ENCODE data around the gene HOXC13. TPM values are rescaled to one million over a fixed set of nuclear protein-coding genes. Genes with fewer than 3 reads are reported as not detected.

HOXC13 gene
- total RNA-seq, 1 experiment from 2014 or later: 0.09 TPM

GRCh38 chr12:53935383-53936341 lies 3.0 kb upstream of the HOXC13 start:
- H3K4me3 Mint-ChIP-seq: no peak overlapping the region; the same call in 1 of the 2 replicates
- H3K4me1 Mint-ChIP-seq: peaks cover 21% of the 10 kb centered on the region
- no peak overlapping the region for H3K27ac Mint-ChIP-seq
- TF ChIP-seq E2F1 (CRISPR knock-in tag; IDR thresholded peaks at IDR 0.05) (no peak), ERG (CRISPR knock-in tag; IDR thresholded peaks at IDR 0.05) (no peak), ZNF671 (CRISPR knock-in tag; IDR thresholded peaks at IDR 0.05) (no peak), E2F4 (CRISPR knock-in tag; IDR thresholded peaks at IDR 0.05; ENCODE audit: borderline replicate concordance, low read depth) (no peak), SMAD4 (CRISPR knock-in tag; IDR thresholded peaks at IDR 0.05) (no peak), GABPB1 (CRISPR knock-in tag; IDR thresholded peaks at IDR 0.05) (no peak), NR2C2 (CRISPR knock-in tag; IDR thresholded peaks at IDR 0.05) (no peak), ZNF121 (CRISPR knock-in tag; IDR thresholded peaks at IDR 0.05) (no peak), ZSCAN18 (CRISPR knock-in tag; IDR thresholded peaks at IDR 0.05) (no peak), STAT6 (CRISPR knock-in tag; conservative IDR thresholded peaks at IDR 0.05; ENCODE audit: low read depth) (no peak), ELF4 (CRISPR knock-in tag; IDR thresholded peaks at IDR 0.05; ENCODE audit: low read depth) (no peak), TEAD4 (CRISPR knock-in tag; IDR thresholded peaks at IDR 0.05) (no peak), OVOL2 (CRISPR knock-in tag; IDR thresholded peaks at IDR 0.05; ENCODE audit: borderline replicate concordance) (no peak), KAT7 (CRISPR knock-in tag; IDR thresholded peaks at IDR 0.05; ENCODE audit: borderline replicate concordance) (no peak), TP53 (CRISPR knock-in tag; IDR thresholded peaks at IDR 0.05) (no peak), ZNF219 (CRISPR knock-in tag; IDR thresholded peaks at IDR 0.05; ENCODE audit: borderline replicate concordance) (no peak)
- H3K27me3 Mint-ChIP-seq (ENCODE audit: low read depth): peaks cover 99% of the 10 kb centered on the region
- DNase-seq (ENCODE audit: low spot score) (no peak), ATAC-seq (no peak)
- no peaks in the 10 kb centered on the region for H3K9me3 Mint-ChIP-seq
- H3K36me3 Mint-ChIP-seq: no peaks in the 10 kb centered on the region
- POLR2A ChIA-PET: no interaction called here
- CTCF ChIA-PET: interaction anchor here (1.4 to 1.8 kb wide), 2 partner anchors 178 to 189 kb away, joined by 3 to 5 read pairs; no protein-coding TSS in a partner anchor

GRCh38 chr12:53937099-53937498 lies 1.5 kb upstream of the HOXC13 start:
- Mint-ChIP-seq H3K4me3 (no peak overlapping the region), H3K27ac (no peak overlapping the region), H3K27me3 (ENCODE audit: low read depth) (peaks cover 99% of the 10 kb centered on the region), H3K36me3 (no peaks in the 10 kb centered on the region), H3K4me1 (peaks cover 21% of the 10 kb centered on the region), H3K9me3 (no peaks in the 10 kb centered on the region)
- ChIA-PET CTCF (no interaction called here), POLR2A (no interaction called here)
- no peak for ATAC-seq
- no peak for DNase-seq (ENCODE audit: low spot score)
- TF ChIP-seq SMAD3 (CRISPR knock-in tag; IDR thresholded peaks at IDR 0.05; ENCODE audit: borderline replicate concordance): no peak
- no peak for TF ChIP-seq ETV6 (CRISPR knock-in tag; IDR thresholded peaks at IDR 0.05)
- no peak for TF ChIP-seq AFF4 (CRISPR knock-in tag; IDR thresholded peaks at IDR 0.05; ENCODE audit: borderline replicate concordance)
- no peak for TF ChIP-seq FOXP4 (CRISPR knock-in tag; IDR thresholded peaks at IDR 0.05)
